Measurements from ENCODE around the gene FKBP5. TPM values are rescaled to one million over a fixed set of nuclear protein-coding genes. Genes with fewer than 3 reads are reported as not detected.

The FKBP5 gene
- total and polyA plus RNA-seq, 4 donors = 6.9 to 19.9 (median 9.5) TPM

DNA sequence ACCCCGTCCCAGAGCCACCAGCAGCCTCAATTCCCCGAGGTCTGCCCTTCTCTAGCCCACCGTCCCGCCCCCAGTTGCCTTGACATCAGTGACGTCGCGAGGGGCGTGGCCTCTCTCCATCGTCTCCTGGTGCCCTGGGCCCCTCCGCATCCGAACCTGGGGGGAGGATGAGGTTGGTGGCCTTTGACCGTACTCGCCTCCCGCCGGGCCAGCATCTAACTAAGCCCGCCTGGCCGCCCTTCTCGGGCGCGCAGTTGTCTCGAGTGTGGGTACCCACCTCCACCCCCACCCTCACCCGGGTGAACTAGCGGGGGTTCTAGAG lies 42.7 kb upstream of the FKBP5 start:
- H3K27ac ChIP-seq (ENCODE audit: low read depth, low read length) = peak overlapping the region; percentile 95
- H3K36me3 ChIP-seq (ENCODE audit: control insufficient read depth, insufficient read depth, low read length) = no peaks in the 10 kb centered on the region
- no peaks in the 10 kb centered on the region for H3K9me3 ChIP-seq (ENCODE audit: control insufficient read depth, insufficient read depth, low read length)
- DNase-seq (ENCODE audit: low read depth in 4 of 6, low spot score in 6 of 6) = peak in 5 of 6 donors; percentile 77 to 97 (median 90)
- peak overlapping the region; percentile 84 for H3K4me3 ChIP-seq (ENCODE audit: low read depth, low read length)
- no peaks in the 10 kb centered on the region for H3K27me3 ChIP-seq (ENCODE audit: control insufficient read depth, insufficient read depth, low read length)
- H3K4me1 ChIP-seq (ENCODE audit: control insufficient read depth, insufficient read depth, low read length) = peaks cover 42% of the 10 kb centered on the region
- WGBS (ENCODE audit: insufficient coverage) = 3% methylated on average over 4 of the region's 23 CpGs

DNA sequence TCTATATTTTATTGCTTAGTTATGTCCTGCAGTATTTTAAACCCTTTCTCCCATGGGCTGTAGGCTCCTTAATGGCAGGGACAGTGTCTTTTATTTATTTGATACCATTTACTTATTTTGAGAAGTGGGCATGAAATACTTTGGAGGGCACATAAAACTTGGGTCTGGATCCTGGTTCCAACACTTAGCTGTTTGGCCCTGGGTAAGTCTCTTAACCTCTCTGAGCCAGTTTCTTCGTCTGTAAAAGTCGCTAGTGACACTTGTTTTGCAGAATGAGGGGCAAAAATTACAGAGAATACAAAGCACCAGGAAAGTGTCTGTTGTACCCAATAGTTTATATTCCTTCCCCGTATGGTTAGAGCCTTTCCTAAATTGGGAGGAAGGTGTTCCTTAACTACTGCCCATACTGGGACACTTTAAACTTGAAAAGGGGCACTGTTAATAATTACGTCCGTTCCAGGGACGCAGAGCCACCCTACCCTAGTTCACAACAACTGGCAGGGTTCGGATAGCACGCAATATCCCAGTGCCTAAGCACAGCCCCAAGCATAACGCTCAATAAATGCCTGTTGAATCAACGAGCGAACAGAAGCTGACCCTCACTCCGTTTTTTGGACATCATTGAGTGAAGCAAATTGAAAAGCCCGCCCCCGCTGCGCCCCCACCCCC lies 42.2 kb upstream of the FKBP5 start:
- Histone ChIP-seq H3K27ac (ENCODE audit: low read depth, low read length) (peak overlapping the region; percentile 70), H3K9me3 (ENCODE audit: control insufficient read depth, insufficient read depth, low read length) (no peaks in the 10 kb centered on the region), H3K4me3 (ENCODE audit: low read depth, low read length) (peak overlapping the region; percentile 20), H3K4me1 (ENCODE audit: control insufficient read depth, insufficient read depth, low read length) (peaks cover 45% of the 10 kb centered on the region), H3K36me3 (ENCODE audit: control insufficient read depth, insufficient read depth, low read length) (no peaks in the 10 kb centered on the region), H3K27me3 (ENCODE audit: control insufficient read depth, insufficient read depth, low read length) (no peaks in the 10 kb centered on the region)
- DNase-seq (ENCODE audit: low read depth in 4 of 6, low spot score in 6 of 6) = no peak
- WGBS (ENCODE audit: insufficient coverage) = 4% methylated on average over 11 of the region's 15 CpGs

DNA sequence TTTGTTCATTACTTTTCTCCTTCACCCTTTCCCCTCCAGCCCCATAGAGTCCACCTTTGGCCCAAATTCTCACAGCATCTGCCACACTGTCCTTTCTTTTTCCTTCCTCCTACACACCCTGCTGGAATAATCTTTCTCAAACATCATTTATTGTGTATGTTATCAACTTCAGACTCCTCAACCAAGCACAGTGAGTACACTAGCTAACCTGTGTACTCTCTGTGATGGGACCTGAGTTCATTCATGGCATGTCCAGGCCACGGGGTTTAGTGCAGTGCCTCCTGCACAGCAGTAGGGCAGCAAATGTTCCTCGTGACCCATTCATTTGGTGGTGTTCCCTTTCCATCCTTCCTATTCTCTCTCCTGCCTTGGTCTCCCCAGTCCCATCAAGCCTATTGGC lies 41.0 kb upstream of the FKBP5 start:
- 25% methylated on average over 2 of the region's 2 CpGs for WGBS (ENCODE audit: insufficient coverage)
- Histone ChIP-seq H3K4me3 (ENCODE audit: low read depth, low read length) (no peak overlapping the region), H3K9me3 (ENCODE audit: control insufficient read depth, insufficient read depth, low read length) (no peaks in the 10 kb centered on the region), H3K36me3 (ENCODE audit: control insufficient read depth, insufficient read depth, low read length) (no peaks in the 10 kb centered on the region), H3K27ac (ENCODE audit: low read depth, low read length) (no peak overlapping the region), H3K27me3 (ENCODE audit: control insufficient read depth, insufficient read depth, low read length) (no peaks in the 10 kb centered on the region), H3K4me1 (ENCODE audit: control insufficient read depth, insufficient read depth, low read length) (peaks cover 48% of the 10 kb centered on the region)
- no peak for DNase-seq (ENCODE audit: low read depth in 4 of 6, low spot score in 6 of 6)

DNA sequence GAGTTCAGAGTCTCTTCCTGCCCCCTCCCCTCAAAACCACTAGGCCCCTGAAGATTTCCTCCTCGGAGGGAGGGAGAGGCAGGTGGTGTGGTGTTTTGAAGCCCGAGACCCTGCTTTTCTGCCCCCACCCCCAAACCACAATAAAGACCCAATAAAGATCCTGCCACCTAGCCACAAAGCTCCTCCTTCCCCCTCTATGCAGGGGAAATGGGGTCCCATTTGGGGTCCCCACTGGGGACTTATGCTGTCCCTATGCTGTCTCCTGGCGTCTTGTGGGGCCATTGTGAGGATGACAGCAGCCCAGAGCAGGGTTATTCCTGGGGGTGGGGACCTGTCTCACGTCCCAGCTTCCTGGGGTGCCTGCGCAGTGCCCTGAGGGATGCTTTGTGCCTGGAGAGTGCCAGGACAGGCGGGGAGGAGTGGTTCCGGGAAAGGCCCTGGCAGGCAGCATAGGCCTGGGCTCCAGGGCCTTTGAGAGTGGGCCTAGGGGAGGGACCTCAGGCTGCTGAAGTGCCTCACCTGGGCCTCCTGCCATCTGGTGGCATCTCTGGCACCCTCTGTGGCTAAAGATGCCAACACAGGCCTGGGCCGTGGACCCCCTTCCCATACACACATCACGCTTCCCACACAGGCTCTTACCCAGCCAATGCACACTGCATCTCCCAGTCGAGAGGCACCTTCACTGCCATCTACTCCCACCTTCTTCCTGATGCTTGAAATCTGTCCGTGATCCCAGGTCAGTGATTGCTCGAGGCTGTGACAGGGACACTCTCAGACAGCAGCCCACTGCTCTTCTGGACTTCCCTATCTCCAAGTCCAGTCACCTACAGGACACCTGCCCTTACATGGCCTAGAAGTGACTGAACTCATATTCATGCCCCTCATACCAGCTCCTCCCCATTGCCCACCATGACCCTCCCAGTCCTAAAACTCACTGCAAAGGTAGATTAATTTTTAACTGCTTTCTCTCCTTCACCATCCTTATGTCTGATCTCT lies 40.3 kb upstream of the FKBP5 start:
- Histone ChIP-seq H3K27ac (ENCODE audit: low read depth, low read length) (peak overlapping the region; percentile 91), H3K4me1 (ENCODE audit: control insufficient read depth, insufficient read depth, low read length) (peaks cover 48% of the 10 kb centered on the region)

DNA sequence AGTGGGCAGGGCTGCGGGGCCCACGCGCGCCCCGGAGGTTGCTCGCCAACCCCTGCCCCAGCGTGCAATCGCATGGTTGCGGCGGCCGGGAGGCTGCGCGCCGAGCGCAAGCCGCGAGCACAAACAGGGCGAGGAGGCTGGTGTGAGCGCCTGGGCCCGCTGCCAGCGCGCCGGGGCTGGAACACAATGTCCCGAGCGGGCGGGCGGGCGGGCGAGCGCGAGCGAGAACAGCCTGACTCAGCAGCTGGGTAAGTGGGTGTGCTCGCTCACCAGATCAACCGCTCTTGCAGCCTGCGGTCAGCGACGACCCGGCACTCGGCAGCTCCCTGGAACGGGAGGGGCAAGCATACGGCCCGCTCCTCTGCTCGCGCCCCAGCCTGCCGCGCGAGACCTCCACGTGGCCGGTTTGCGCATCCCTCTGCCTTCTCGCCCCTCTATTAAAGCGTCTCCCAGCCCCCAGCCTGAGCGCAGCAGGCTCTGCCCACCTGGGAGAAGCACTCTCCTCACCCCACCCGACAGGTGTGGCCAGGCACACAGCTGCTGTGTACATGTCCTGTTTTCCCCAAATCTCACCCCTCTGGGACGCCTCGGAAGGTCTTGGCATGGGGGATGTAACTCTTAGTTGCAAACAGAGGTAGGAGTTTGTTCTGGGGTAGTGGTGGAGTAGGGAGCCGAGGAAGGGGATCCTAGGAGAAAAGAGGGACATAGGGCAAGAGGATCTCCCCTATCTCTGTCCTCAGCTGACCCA lies 39.4 kb upstream of the FKBP5 start:
- peak overlapping the region; percentile 64 for H3K4me3 ChIP-seq (ENCODE audit: low read depth, low read length)
- under 1% methylated on average over 53 of the region's 57 CpGs for WGBS (ENCODE audit: insufficient coverage)
- H3K36me3 ChIP-seq (ENCODE audit: control insufficient read depth, insufficient read depth, low read length) = no peaks in the 10 kb centered on the region
- H3K4me1 ChIP-seq (ENCODE audit: control insufficient read depth, insufficient read depth, low read length) = peaks cover 48% of the 10 kb centered on the region
- H3K9me3 ChIP-seq (ENCODE audit: control insufficient read depth, insufficient read depth, low read length) = no peaks in the 10 kb centered on the region
- H3K27me3 ChIP-seq (ENCODE audit: control insufficient read depth, insufficient read depth, low read length) = no peaks in the 10 kb centered on the region
- peak in 4 of 6 donors; percentile 66 to 94 (median 80) for DNase-seq (ENCODE audit: low read depth in 4 of 6, low spot score in 6 of 6)
- peak overlapping the region; percentile 92 for H3K27ac ChIP-seq (ENCODE audit: low read depth, low read length)

More for the DNA sequence above, 40.3 kb upstream of the FKBP5 start:
- Histone ChIP-seq H3K27me3 (ENCODE audit: control insufficient read depth, insufficient read depth, low read length) (no peaks in the 10 kb centered on the region), H3K9me3 (ENCODE audit: control insufficient read depth, insufficient read depth, low read length) (no peaks in the 10 kb centered on the region), H3K36me3 (ENCODE audit: control insufficient read depth, insufficient read depth, low read length) (no peaks in the 10 kb centered on the region), H3K4me3 (ENCODE audit: low read depth, low read length) (peak overlapping the region; percentile 52)
- 58% methylated on average over 10 of the region's 12 CpGs for WGBS (ENCODE audit: insufficient coverage)
- DNase-seq (ENCODE audit: low read depth in 4 of 6, low spot score in 6 of 6) = peak in 1 of 6 donors; percentile 30

DNA sequence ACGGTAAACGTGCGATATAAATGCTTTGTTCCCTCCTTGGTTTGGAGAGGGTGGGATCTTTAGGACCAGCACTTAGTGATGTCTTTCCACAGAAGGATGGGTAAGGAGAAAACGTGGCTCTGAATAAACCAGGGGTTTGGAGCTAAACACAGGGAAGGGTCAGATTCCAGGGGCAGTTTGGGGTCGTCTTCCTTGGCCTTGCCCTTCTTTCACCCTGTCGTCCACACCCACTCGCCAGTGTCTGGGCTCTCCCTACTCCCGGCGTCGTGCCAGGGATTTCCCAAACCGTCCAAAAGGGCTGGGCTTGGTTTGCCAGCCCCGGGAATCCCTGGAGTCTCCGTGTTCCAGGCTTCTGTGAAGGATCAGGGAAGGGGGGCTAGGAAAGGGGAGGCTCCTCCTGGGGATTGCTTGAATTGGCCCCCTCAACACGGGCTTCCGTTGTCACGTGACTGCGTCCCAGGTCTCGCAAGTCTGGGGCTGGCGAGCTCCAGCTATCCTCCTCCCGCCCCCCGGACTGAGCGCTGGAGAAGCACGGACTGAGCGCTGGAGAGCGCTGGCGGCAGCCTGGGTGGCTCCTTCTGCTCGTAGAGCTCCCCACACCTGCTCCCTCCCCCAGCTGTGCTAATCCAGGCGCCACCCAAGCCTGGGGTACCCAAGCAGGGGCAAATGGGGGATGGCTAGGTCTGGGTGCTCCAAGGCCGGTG lies 38.7 kb upstream of the FKBP5 start:
- WGBS (ENCODE audit: insufficient coverage) = 0% methylated on average over 26 of the region's 29 CpGs
- DNase-seq (ENCODE audit: low read depth in 4 of 6, low spot score in 6 of 6) = peak in 5 of 6 donors; percentile 61 to 98 (median 75)
- H3K9me3 ChIP-seq (ENCODE audit: control insufficient read depth, insufficient read depth, low read length) = no peaks in the 10 kb centered on the region
- H3K27ac ChIP-seq (ENCODE audit: low read depth, low read length) = peak overlapping the region; percentile 92
- H3K4me1 ChIP-seq (ENCODE audit: control insufficient read depth, insufficient read depth, low read length) = peaks cover 42% of the 10 kb centered on the region
- H3K36me3 ChIP-seq (ENCODE audit: control insufficient read depth, insufficient read depth, low read length) = no peaks in the 10 kb centered on the region
- H3K27me3 ChIP-seq (ENCODE audit: control insufficient read depth, insufficient read depth, low read length) = no peaks in the 10 kb centered on the region
- H3K4me3 ChIP-seq (ENCODE audit: low read depth, low read length) = peak overlapping the region; percentile 64

DNA sequence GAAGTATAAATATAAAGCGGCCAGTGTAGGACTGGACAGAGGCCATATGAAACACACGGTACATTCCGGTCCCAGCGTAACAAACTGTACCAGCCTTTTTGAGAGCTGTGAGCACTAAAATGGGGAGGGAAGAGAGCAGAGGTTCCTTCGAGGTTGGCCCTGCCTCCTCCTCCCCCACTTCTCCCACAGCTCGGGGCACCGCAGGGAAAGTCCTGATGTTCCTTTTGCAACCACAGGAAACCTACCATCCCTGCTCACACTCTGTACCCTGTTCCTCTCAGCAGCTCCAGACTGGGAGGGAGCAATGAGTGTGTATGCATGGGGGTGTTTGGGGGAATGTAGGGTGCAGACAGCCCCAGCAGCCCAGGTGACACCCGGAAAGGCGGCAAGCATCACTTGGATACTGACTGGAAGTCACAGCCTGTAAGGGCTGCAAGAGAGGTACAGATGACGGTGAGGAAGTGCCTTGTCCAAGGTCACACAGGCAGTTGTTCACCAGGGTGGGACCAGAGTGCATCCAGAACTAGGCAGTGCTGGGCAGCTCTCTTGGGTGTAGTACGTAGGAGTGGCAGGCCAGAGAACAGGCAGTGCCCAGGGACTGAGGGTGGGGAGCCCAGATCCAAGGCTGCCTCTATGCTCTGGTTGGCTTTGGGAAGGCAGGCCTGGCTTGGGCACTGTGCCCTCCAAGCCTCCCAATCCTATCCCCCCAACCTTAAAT lies 37.2 kb upstream of the FKBP5 start:
- peaks cover 33% of the 10 kb centered on the region for H3K4me1 ChIP-seq (ENCODE audit: control insufficient read depth, insufficient read depth, low read length)
- no peak overlapping the region for H3K4me3 ChIP-seq (ENCODE audit: low read depth, low read length)
- H3K36me3 ChIP-seq (ENCODE audit: control insufficient read depth, insufficient read depth, low read length) = no peaks in the 10 kb centered on the region
- no peaks in the 10 kb centered on the region for H3K27me3 ChIP-seq (ENCODE audit: control insufficient read depth, insufficient read depth, low read length)
- 89% methylated on average over 4 of the region's 11 CpGs for WGBS (ENCODE audit: insufficient coverage)
- no peaks in the 10 kb centered on the region for H3K9me3 ChIP-seq (ENCODE audit: control insufficient read depth, insufficient read depth, low read length)
- no peak for DNase-seq (ENCODE audit: low read depth in 4 of 6, low spot score in 6 of 6)
- peak overlapping the region; percentile 67 for H3K27ac ChIP-seq (ENCODE audit: low read depth, low read length)

DNA sequence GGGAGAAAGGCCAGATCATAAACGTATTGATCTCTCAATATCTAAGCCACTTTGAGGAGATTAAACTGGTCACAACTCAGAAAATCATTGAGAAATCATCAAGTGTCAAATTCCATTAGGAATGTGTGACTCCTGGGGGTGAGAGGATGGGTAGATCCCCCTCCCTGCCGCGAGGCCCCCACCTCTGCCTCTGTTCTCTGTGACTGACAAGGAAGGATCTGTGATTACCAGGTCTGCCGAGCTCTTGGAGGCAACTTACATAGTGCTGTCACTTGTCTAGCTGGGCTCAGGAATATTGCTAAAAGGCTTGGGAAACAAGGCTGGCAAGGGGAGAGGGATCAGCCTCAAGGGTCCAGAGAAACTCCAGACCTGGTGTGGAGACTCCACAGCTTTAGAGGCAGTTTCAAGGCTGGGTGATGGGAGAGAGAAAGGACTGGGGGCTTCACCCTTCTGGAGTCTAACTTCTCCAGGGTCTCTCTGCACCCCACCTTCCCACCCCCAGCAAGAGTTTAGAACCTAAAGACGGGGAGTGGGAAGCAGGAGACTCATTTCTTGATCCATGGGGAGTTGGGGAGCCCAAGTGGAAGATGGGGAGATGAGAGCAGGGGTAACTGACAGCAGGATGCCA lies 36.5 kb upstream of the FKBP5 start:
- DNase-seq (ENCODE audit: low read depth in 4 of 6, low spot score in 6 of 6) = no peak
- H3K9me3 ChIP-seq (ENCODE audit: control insufficient read depth, insufficient read depth, low read length) = no peaks in the 10 kb centered on the region
- WGBS (ENCODE audit: insufficient coverage) = 23% methylated on average over 3 of the region's 5 CpGs
- H3K4me1 ChIP-seq (ENCODE audit: control insufficient read depth, insufficient read depth, low read length) = peaks cover 40% of the 10 kb centered on the region
- no peaks in the 10 kb centered on the region for H3K36me3 ChIP-seq (ENCODE audit: control insufficient read depth, insufficient read depth, low read length)
- no peak overlapping the region for H3K4me3 ChIP-seq (ENCODE audit: low read depth, low read length)
- peak overlapping the region; percentile 67 for H3K27ac ChIP-seq (ENCODE audit: low read depth, low read length)
- H3K27me3 ChIP-seq (ENCODE audit: control insufficient read depth, insufficient read depth, low read length) = no peaks in the 10 kb centered on the region

Data from spinal cord (tissue), 10 donors.